ENCODE data around the gene GNG14. TPM values are rescaled to one million over a fixed set of nuclear protein-coding genes. Genes with fewer than 3 reads are reported as not detected.

GNG14 gene
- total and polyA plus RNA-seq, 2 of the 13 experiments (the other 11 are each of a cell fraction or from before 2014, with no cell fraction given), result not detected

- TF ChIP-seq, protein P1, sequence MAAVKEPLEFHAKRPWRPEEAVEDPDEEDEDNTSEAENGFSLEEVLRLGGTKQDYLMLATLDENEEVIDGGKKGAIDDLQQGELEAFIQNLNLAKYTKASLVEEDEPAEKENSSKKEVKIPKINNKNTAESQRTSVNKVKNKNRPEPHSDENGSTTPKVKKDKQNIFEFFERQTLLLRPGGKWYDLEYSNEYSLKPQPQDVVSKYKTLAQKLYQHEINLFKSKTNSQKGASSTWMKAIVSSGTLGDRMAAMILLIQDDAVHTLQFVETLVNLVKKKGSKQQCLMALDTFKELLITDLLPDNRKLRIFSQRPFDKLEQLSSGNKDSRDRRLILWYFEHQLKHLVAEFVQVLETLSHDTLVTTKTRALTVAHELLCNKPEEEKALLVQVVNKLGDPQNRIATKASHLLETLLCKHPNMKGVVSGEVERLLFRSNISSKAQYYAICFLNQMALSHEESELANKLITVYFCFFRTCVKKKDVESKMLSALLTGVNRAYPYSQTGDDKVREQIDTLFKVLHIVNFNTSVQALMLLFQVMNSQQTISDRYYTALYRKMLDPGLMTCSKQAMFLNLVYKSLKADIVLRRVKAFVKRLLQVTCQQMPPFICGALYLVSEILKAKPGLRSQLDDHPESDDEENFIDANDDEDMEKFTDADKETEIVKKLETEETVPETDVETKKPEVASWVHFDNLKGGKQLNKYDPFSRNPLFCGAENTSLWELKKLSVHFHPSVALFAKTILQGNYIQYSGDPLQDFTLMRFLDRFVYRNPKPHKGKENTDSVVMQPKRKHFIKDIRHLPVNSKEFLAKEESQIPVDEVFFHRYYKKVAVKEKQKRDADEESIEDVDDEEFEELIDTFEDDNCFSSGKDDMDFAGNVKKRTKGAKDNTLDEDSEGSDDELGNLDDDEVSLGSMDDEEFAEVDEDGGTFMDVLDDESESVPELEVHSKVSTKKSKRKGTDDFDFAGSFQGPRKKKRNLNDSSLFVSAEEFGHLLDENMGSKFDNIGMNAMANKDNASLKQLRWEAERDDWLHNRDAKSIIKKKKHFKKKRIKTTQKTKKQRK (IDR thresholded peaks at IDR 0.05; ENCODE audit: low read length), result no peak; the same call in none of the 2 replicates
- TF ChIP-seq ATF7-NPFF (CRISPR knock-in tag; IDR thresholded peaks at IDR 0.05; ENCODE audit: low read depth), result no peak; the same call in 1 of the 2 replicates
- TF ChIP-seq ZFP62 (CRISPR knock-in tag; IDR thresholded peaks at IDR 0.05), result no peak
- TF ChIP-seq ZNF34 (CRISPR knock-in tag; IDR thresholded peaks at IDR 0.05; ENCODE audit: borderline replicate concordance), result no peak
- TF ChIP-seq ZNF335 (CRISPR knock-in tag; IDR thresholded peaks at IDR 0.05), result no peak
- TF ChIP-seq PCBP1 (IDR thresholded peaks at IDR 0.05; ENCODE audit: borderline replicate concordance, low read depth, low read length), result no peak
- no peak for TF ChIP-seq ERF (CRISPR knock-in tag; IDR thresholded peaks at IDR 0.05)
- TF ChIP-seq RARA (CRISPR knock-in tag; IDR thresholded peaks at IDR 0.05), result no peak
- TF ChIP-seq NR2F6 (IDR thresholded peaks at IDR 0.05), result peak; percentile 4; the same call in 1 of the 2 replicates
- TF ChIP-seq NR2F6 (CRISPR knock-in tag; IDR thresholded peaks at IDR 0.05), result no peak; the same call in 1 of the 2 replicates
- no peak for TF ChIP-seq ZBTB38 (CRISPR knock-in tag; IDR thresholded peaks at IDR 0.05)
- no peak for TF ChIP-seq EEA1 (CRISPR knock-in tag; IDR thresholded peaks at IDR 0.05; ENCODE audit: borderline replicate concordance)
- TF ChIP-seq ATRX (CRISPR knock-in tag; IDR thresholded peaks at IDR 0.05; ENCODE audit: borderline replicate concordance), result no peak
- no peak for TF ChIP-seq IRF2 (CRISPR knock-in tag; IDR thresholded peaks at IDR 0.05)
- TF ChIP-seq ZGPAT (CRISPR knock-in tag; IDR thresholded peaks at IDR 0.05), result peak; percentile 45
- no peak for TF ChIP-seq SMARCC2 (IDR thresholded peaks at IDR 0.05)
- no peak for TF ChIP-seq ZNF891 (CRISPR knock-in tag; IDR thresholded peaks at IDR 0.05)
- peak; percentile 38 for TF ChIP-seq ZNF280D (CRISPR knock-in tag; IDR thresholded peaks at IDR 0.05)
- no peak for TF ChIP-seq ZKSCAN8 (CRISPR knock-in tag; IDR thresholded peaks at IDR 0.05; ENCODE audit: borderline replicate concordance)
- TF ChIP-seq NFE2L2 (IDR thresholded peaks at IDR 0.05; ENCODE audit: low read length), result no peak
- TF ChIP-seq ZNF605 (CRISPR knock-in tag; IDR thresholded peaks at IDR 0.05), result no peak; the same call in 1 of the 2 replicates
- TF ChIP-seq THAP11 (CRISPR knock-in tag; IDR thresholded peaks at IDR 0.05), result peak; percentile 87
These were observed 49.4 kb downstream of the GNG14 start, which contains the start of gene GET3 (continued) for GRCh38 chr19:12736995-12737834.
